ENCODE results near the gene GADD45A.

Gene GADD45A

DNA sequence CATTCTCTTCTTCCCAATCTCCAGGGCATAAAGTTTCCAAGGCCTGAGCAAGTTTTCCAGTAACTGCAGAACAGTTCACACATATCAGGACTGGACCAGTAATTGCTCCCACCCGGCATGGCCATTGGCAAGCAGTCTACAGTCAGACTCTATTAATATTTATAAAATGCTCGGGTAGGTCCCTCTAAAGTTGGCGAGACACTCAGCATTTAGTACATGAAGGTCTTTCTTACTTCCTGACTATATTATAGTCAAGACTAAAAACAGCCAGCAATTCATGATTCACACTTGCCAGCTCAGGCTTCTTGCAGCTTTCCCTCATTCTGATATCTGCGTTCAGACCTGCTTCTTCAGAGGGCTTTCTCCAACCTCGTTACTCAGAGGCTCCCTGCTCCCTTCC, 25.4 kb downstream of the GADD45A start:
- no peak overlapping the region for H3K4me3 ChIP-seq (ENCODE audit: low read length)
- TF ChIP-seq, protein P1, sequence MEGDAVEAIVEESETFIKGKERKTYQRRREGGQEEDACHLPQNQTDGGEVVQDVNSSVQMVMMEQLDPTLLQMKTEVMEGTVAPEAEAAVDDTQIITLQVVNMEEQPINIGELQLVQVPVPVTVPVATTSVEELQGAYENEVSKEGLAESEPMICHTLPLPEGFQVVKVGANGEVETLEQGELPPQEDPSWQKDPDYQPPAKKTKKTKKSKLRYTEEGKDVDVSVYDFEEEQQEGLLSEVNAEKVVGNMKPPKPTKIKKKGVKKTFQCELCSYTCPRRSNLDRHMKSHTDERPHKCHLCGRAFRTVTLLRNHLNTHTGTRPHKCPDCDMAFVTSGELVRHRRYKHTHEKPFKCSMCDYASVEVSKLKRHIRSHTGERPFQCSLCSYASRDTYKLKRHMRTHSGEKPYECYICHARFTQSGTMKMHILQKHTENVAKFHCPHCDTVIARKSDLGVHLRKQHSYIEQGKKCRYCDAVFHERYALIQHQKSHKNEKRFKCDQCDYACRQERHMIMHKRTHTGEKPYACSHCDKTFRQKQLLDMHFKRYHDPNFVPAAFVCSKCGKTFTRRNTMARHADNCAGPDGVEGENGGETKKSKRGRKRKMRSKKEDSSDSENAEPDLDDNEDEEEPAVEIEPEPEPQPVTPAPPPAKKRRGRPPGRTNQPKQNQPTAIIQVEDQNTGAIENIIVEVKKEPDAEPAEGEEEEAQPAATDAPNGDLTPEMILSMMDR (conservative IDR thresholded peaks at IDR 0.05; ENCODE audit: low read depth, low read length), result no peak
- no peak for DNase-seq (ENCODE audit: low read depth)

DNA sequence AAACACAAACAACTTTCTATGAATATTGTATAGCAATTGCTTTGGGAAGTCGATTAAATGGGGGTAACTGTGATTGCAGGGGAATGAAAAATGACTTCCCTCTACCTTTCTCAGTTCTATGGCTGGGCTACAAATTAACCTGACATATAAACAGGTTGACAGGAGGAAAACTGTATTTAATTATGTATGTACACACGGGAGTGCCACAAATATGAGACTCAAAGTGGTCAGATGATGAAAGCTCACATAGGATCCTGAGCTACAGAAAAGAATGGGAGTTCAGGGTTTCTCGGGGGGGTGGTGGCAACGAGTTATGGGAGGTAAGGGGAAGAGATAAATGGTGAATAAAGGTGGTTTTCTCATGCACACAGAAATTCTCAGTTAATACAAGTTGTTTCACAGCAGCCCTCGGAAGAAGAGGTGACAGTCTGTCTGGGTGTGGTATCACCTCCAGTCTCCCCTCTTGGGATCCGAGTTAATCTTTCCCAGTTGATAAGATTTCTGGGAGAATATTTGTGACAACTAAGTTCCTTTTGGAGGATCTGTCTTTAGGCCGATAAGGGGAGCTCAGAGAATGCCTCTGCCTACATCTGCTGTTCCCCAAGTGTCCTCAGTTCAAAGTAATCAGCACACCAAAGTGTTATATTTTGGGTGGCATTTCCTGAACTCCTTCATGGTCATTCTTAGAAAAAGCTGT, 26.3 kb downstream of the GADD45A start:
- DNase-seq (ENCODE audit: low read depth), result no peak
- TF ChIP-seq, protein P1 (conservative IDR thresholded peaks at IDR 0.05; ENCODE audit: low read depth, low read length), result no peak
- H3K4me3 ChIP-seq (ENCODE audit: low read length), result no peak overlapping the region

DNA sequence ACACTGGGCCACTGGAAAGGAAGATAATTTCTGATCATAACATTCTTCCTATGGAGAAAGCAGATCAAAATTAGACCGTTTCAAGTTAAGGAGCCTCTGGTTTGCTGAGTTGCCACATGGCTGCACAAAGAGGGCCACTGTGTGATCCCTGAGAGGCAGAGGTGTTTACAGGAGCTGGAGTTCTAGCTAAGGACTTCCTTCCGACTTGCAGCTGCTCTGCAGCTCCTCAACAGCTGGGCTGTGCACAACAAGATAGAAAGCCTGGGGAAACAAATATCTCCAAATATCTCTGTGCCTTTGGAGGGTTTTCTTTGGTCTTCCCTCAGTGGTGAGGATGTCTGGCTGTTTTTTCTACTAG, 26.8 kb downstream of the GADD45A start:
- H3K4me3 ChIP-seq (ENCODE audit: low read length), result no peak overlapping the region

DNA sequence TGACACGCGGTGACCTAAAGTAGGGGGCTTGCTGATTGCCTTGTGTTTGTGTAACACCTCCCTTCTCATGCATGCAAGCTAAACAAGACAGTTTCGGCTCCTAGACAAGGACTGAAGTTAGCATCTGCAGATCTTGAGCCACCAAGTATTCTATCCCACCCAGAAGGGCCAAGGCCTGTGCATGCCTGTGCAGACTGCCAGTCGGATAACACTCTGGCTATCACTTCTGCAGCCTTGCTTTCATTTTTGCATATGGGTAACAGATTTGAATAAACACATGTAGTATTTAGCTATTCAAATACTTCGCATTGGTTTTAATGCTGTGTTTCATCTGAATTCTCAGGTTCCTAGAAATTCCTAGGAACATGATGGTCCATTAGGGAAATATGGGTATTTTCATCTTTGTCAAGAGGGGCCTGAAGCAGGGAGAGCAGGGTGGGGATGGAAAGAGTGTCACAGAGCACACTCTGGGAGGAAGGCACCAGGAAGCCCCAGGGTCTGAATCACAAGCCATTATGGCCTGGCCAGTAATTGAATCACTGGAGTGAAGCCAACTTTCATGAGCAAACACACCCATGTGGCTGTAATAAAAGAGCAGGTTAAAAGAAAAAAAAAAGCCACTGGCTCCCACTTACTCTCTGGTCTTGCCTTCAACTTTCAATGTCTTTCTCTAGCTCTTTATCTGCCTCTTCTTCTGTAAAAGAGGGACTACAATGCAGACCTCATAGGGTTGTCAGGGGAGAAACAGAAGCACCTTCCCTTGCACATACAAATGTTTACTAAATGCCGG, 28.3 kb downstream of the GADD45A start:
- TF ChIP-seq, protein P1 (conservative IDR thresholded peaks at IDR 0.05; ENCODE audit: low read depth, low read length), result no peak
- no peak overlapping the region for H3K4me3 ChIP-seq (ENCODE audit: low read length)
- peak; percentile 71 for DNase-seq (ENCODE audit: low read depth)

More for the DNA sequence above, 26.8 kb downstream of the GADD45A start:
- no peak for DNase-seq (ENCODE audit: low read depth)
- TF ChIP-seq, protein P1 (conservative IDR thresholded peaks at IDR 0.05; ENCODE audit: low read depth, low read length), result no peak

DNA sequence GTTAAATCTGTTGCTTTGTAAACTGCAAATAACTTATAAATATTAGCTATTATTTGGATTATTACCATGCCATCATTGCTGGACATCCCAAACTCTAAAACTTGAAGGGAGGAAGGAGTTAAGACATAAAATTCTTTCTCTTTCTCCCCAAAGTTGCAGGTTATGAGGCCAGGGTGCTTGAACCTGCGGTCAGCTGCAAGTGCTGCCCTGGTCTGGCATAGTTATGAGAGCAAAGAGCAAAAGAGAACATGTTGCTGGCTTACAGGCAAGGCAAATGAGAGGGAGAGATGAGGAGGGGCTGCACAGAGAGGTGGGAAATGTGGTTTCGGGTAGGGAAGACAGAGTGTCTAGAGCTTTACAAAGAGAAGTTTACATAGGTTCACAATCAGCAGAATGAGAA, 30.8 kb downstream of the GADD45A start:
- TF ChIP-seq, protein P1 (conservative IDR thresholded peaks at IDR 0.05; ENCODE audit: low read depth, low read length), result no peak
- no peak for DNase-seq (ENCODE audit: low read depth)
- no peak overlapping the region for H3K4me3 ChIP-seq (ENCODE audit: low read length)

DNA sequence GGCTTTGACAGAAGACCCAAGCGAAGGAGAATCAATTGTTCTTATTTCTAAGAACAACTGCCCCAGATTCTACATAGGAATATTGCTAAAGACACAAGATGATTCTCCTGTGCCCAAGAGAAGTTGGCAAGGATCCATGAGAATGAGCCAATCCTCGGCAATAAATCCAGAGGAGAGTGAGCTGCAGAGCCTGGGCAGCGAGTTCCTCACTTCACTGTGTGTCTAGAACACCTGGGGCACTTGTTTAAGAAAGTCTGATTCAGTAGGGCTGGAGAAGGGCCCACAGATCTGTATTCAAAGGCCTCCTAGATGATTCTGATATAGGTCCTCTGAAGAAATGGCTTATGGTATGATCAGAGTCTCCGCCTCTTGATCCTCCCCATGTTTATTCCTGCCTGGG, 31.8 kb downstream of the GADD45A start:
- TF ChIP-seq, protein P1 (conservative IDR thresholded peaks at IDR 0.05; ENCODE audit: low read depth, low read length), result no peak
- no peak for DNase-seq (ENCODE audit: low read depth)
- no peak overlapping the region for H3K4me3 ChIP-seq (ENCODE audit: low read length)

DNA sequence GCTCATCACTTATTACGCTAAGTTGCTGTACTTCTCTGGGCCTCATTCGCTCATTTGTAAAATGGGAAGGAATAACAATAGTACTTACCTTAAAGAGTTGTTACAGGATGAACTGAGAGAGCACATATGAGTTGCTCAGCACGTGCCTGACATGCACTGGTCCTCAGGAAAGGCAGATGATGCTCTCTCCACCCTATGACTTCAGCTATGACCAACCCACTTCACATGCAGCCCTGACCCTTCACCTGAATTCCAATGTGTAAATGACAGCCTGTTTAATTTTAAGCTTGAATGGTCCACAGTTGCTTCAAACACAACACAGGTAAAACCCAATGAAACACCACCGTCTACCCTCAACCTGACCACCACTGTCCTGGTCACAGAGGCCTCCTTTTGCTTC, 32.9 kb downstream of the GADD45A start:
- DNase-seq (ENCODE audit: low read depth), result no peak
- TF ChIP-seq, protein P1 (conservative IDR thresholded peaks at IDR 0.05; ENCODE audit: low read depth, low read length), result no peak
- H3K4me3 ChIP-seq (ENCODE audit: low read length), result no peak overlapping the region

Measured in retinal pigment epithelial cell (primary cell).